ENCODE data around the gene LSAMP. TPM values are rescaled to one million over a fixed set of nuclear protein-coding genes. Genes with fewer than 3 reads are reported as not detected.

LSAMP gene
- total RNA-seq, 1 donor from 2014 or later, result 10.2 TPM

DNA sequence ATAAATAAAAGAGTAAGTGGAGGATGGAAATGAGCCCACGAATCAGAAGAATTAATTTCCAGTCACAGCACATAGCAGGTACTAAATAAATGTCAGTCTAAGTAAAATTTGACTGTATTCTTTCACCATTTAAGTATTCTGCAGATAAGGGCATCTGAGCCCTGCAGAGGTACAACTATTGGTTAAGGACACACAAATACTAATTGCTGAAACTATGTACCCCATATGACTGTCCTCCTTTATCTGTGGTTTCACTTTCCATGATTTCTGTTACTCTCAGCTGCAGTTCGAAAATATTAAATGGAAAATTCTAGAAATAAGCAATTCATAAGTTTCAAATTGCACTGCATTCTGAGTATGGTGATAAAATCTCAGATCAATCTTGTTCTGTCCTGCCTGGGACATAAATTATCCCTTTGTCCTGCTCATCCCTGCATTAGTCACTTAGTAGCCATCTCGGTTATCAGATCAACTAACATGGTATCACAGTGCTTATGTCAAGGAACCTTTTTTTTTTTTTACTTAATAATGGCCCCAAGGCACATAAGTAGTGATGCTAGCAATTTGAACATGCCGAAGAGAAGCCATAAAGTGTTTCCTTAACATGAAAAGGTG lies 95.1 kb downstream of the LSAMP start:
- no peak for TF ChIP-seq CTCF (IDR thresholded peaks at IDR 0.05; ENCODE audit: insufficient read depth, low read length, poor library complexity, severe bottlenecking)
- H3K4me3 ChIP-seq (ENCODE audit: low read depth, low read length), result no peak overlapping the region
- DNase-seq (ENCODE audit: low read depth), result no peak
- no peaks in the 10 kb centered on the region for H3K27me3 ChIP-seq (ENCODE audit: control insufficient read depth, insufficient read depth, low read length)
- no peaks in the 10 kb centered on the region for H3K36me3 ChIP-seq (ENCODE audit: control insufficient read depth, insufficient read depth, low read length)

DNA sequence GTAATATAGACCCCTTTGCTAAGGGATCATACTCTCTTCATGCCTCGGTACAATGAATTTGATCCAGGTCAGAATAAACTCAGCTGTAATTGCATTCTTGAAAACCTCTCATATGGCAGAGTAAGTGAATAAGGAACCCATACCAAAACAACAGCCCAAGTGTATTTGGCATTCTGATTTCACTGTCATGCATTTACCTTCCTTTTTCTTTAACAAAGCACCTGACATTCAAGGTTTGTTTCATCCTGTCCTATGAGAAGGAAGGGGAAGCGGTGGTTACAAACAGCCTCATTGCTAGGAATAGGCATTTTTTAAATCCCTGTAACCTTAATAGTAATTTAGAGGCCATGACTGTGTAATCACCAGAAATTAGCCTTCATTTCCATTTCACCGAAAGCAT lies 97.1 kb downstream of the LSAMP start:
- no peaks in the 10 kb centered on the region for H3K36me3 ChIP-seq (ENCODE audit: control insufficient read depth, insufficient read depth, low read length)
- no peak for TF ChIP-seq CTCF (IDR thresholded peaks at IDR 0.05; ENCODE audit: insufficient read depth, low read length, poor library complexity, severe bottlenecking)
- DNase-seq (ENCODE audit: low read depth), result no peak
- no peak overlapping the region for H3K4me3 ChIP-seq (ENCODE audit: low read depth, low read length)
- H3K27me3 ChIP-seq (ENCODE audit: control insufficient read depth, insufficient read depth, low read length), result no peaks in the 10 kb centered on the region

GRCh38 chr3:116342499-116342898 lies 102.8 kb downstream of the LSAMP start:
- DNase-seq (ENCODE audit: low read depth), result no peak
- H3K4me3 ChIP-seq (ENCODE audit: low read depth, low read length), result no peak overlapping the region
- no peaks in the 10 kb centered on the region for H3K36me3 ChIP-seq (ENCODE audit: control insufficient read depth, insufficient read depth, low read length)
- no peaks in the 10 kb centered on the region for H3K27me3 ChIP-seq (ENCODE audit: control insufficient read depth, insufficient read depth, low read length)
- no peak for TF ChIP-seq CTCF (IDR thresholded peaks at IDR 0.05; ENCODE audit: insufficient read depth, low read length, poor library complexity, severe bottlenecking)

- H3K27me3 ChIP-seq (ENCODE audit: control insufficient read depth, insufficient read depth, low read length), result no peaks in the 10 kb centered on the region
- no peak for TF ChIP-seq CTCF (IDR thresholded peaks at IDR 0.05; ENCODE audit: insufficient read depth, low read length, poor library complexity, severe bottlenecking)
- DNase-seq (ENCODE audit: low read depth), result no peak
- no peaks in the 10 kb centered on the region for H3K36me3 ChIP-seq (ENCODE audit: control insufficient read depth, insufficient read depth, low read length)
- H3K4me3 ChIP-seq (ENCODE audit: low read depth, low read length), result no peak overlapping the region
Measured at GRCh38 chr3:116341899-116342298, 103.4 kb downstream of the LSAMP start.

DNA sequence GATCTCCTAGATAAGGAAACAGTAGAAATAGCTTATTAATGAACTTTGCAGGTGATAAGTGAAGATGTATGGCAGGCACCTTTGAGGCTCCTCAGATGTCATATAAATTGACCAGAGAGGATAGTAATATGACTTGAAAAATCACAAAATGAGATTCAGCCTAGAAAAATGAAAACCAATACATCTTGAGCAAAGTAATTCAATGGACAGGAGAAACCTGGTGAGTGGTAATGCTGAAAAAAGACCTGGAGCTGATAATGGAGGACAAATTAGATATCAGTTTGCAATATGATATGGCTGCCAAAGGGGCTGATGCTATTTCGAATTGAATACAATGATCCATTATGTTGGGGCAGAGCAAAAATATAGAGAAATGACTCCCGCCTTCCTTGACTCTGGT lies 103.9 kb downstream of the LSAMP start:
- Histone ChIP-seq H3K27me3 (ENCODE audit: control insufficient read depth, insufficient read depth, low read length) (no peaks in the 10 kb centered on the region), H3K4me3 (ENCODE audit: low read depth, low read length) (no peak overlapping the region), H3K36me3 (ENCODE audit: control insufficient read depth, insufficient read depth, low read length) (no peaks in the 10 kb centered on the region)
- no peak for DNase-seq (ENCODE audit: low read depth)
- no peak for TF ChIP-seq CTCF (IDR thresholded peaks at IDR 0.05; ENCODE audit: insufficient read depth, low read length, poor library complexity, severe bottlenecking)

DNA sequence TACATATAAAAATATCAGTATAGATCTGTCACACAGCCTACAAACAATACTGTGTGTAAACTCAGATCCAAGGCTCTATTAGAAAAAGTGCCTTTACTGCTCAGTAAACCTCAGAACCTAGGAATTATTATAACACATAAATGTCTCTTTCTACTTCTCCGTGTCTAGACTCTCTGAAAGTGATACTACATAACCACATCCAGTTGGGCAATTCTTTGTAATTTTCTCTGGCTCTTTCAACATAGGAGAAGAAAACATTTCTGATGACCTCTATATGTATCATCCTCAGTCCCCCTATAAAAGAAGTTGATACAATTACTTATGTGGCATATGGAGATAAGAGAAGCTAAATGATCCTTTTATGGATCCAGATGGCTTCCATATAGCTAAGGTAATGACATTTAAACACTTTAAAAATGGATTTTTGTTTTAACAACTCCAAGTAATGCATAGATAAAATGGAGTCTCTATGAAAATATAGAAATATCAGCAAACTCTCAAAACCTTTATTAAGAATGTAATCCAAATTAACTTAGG lies 104.5 kb downstream of the LSAMP start:
- no peak for TF ChIP-seq CTCF (IDR thresholded peaks at IDR 0.05; ENCODE audit: insufficient read depth, low read length, poor library complexity, severe bottlenecking)
- DNase-seq (ENCODE audit: low read depth), result no peak
- Histone ChIP-seq H3K36me3 (ENCODE audit: control insufficient read depth, insufficient read depth, low read length) (no peaks in the 10 kb centered on the region), H3K4me3 (ENCODE audit: low read depth, low read length) (no peak overlapping the region), H3K27me3 (ENCODE audit: control insufficient read depth, insufficient read depth, low read length) (no peaks in the 10 kb centered on the region)

Data from kidney epithelial cell (primary cell).